Measurements from ENCODE around the gene NYAP2. TPM values are rescaled to one million over a fixed set of nuclear protein-coding genes. Genes with fewer than 3 reads are reported as not detected.

Gene NYAP2
- total RNA-seq, 1 donor from 2014 or later = not detected

GRCh38 chr2:225428360-225428759 is 28.9 kb downstream of the NYAP2 start:
- intact Hi-C loops (cut with DNase I) = no loop called here
- no peak for DNase-seq (ENCODE audit: low spot score in 2 of 2)
- H3K4me3 ChIP-seq = no peak overlapping the region
- no peaks in the 10 kb centered on the region for H3K36me3 ChIP-seq
- H3K4me1 ChIP-seq = no peaks in the 10 kb centered on the region
- TF ChIP-seq CTCF (IDR thresholded peaks at IDR 0.05) = no peak
- no peak overlapping the region for H3K27ac ChIP-seq
- H3K9me3 ChIP-seq = no peaks in the 10 kb centered on the region
- no peaks in the 10 kb centered on the region for H3K27me3 ChIP-seq

GRCh38 chr2:225429717-225430116 is 30.2 kb downstream of the NYAP2 start:
- Histone ChIP-seq H3K4me1 (no peaks in the 10 kb centered on the region), H3K4me3 (no peak overlapping the region), H3K27ac (no peak overlapping the region), H3K9me3 (no peaks in the 10 kb centered on the region), H3K27me3 (no peaks in the 10 kb centered on the region), H3K36me3 (no peaks in the 10 kb centered on the region)
- no peak for DNase-seq (ENCODE audit: low spot score in 2 of 2)
- intact Hi-C loops (cut with DNase I) = no loop called here
- no peak for TF ChIP-seq CTCF (IDR thresholded peaks at IDR 0.05)

GRCh38 chr2:225431105-225431863 is 31.8 kb downstream of the NYAP2 start:
- H3K4me1 ChIP-seq = no peaks in the 10 kb centered on the region

GRCh38 chr2:225434014-225434413 is 34.5 kb downstream of the NYAP2 start:
- H3K4me1 ChIP-seq = no peaks in the 10 kb centered on the region
- H3K27me3 ChIP-seq = no peaks in the 10 kb centered on the region
- H3K9me3 ChIP-seq = no peaks in the 10 kb centered on the region
- intact Hi-C loops (cut with DNase I) = no loop called here
- no peak for TF ChIP-seq CTCF (IDR thresholded peaks at IDR 0.05)
- DNase-seq (ENCODE audit: low spot score in 2 of 2) = no peak
- H3K36me3 ChIP-seq = no peaks in the 10 kb centered on the region
- H3K4me3 ChIP-seq = no peak overlapping the region
- no peak overlapping the region for H3K27ac ChIP-seq

More at GRCh38 chr2:225431105-225431863, 31.8 kb downstream of the NYAP2 start:
- H3K27ac ChIP-seq = no peak overlapping the region
- no peaks in the 10 kb centered on the region for H3K9me3 ChIP-seq
- TF ChIP-seq CTCF (IDR thresholded peaks at IDR 0.05) = no peak
- H3K4me3 ChIP-seq = no peak overlapping the region
- intact Hi-C loops (cut with DNase I) = no loop called here
- DNase-seq (ENCODE audit: low spot score in 2 of 2) = no peak
- H3K36me3 ChIP-seq = no peaks in the 10 kb centered on the region
- H3K27me3 ChIP-seq = no peaks in the 10 kb centered on the region

GRCh38 chr2:225437319-225437718 is 37.8 kb downstream of the NYAP2 start:
- TF ChIP-seq CTCF (IDR thresholded peaks at IDR 0.05) = no peak
- no peak overlapping the region for H3K4me3 ChIP-seq
- intact Hi-C loops (cut with DNase I) = no loop called here
- H3K36me3 ChIP-seq = no peaks in the 10 kb centered on the region
- no peak overlapping the region for H3K27ac ChIP-seq
- no peaks in the 10 kb centered on the region for H3K9me3 ChIP-seq
- H3K4me1 ChIP-seq = no peaks in the 10 kb centered on the region
- no peak for DNase-seq (ENCODE audit: low spot score in 2 of 2)
- H3K27me3 ChIP-seq = no peaks in the 10 kb centered on the region
